Measurements from ENCODE around the gene GABARAP.

GABARAP gene

GRCh38 chr17:7205561-7205960, 36.7 kb downstream of the GABARAP start:
- FAIRE-seq = no peak

GRCh38 chr17:7204828-7205461, 37.3 kb downstream of the GABARAP start:
- no peak for FAIRE-seq

GRCh38 chr17:7204336-7204735, 37.9 kb downstream of the GABARAP start:
- no peak for FAIRE-seq

GRCh38 chr17:7203391-7203790, 38.9 kb downstream of the GABARAP start:
- FAIRE-seq = no peak

GRCh38 chr17:7196651-7197401, 45.4 kb downstream of the GABARAP start:
- FAIRE-seq = no peak

DNA sequence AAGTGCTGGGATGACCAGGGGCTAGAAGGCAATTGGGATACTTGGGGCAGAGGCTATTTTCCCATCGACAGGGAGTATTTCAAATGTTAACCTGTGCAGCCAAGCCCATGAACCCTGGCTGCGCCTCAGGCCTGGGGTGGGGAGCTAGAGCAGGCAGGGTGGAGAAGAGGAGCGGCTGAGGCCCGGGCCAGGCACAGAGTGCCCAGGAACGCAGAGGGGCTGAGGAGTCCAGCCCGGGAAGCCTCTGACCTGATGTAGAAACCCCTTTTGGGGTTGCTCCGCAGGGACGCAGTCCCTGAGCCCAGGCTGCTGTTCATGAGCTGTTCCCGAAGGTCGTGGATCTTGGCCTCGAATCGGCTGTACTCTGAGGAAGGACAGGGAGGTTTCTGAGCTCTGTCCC, 46.3 kb downstream of the GABARAP start:
- FAIRE-seq = no peak

- no peak for FAIRE-seq
Measured at GRCh38 chr17:7192271-7192937, 49.8 kb downstream of the GABARAP start.

- no peak for FAIRE-seq
Measured at GRCh38 chr17:7191571-7192270, 50.5 kb downstream of the GABARAP start.

GRCh38 chr17:7191069-7191468, 51.2 kb downstream of the GABARAP start:
- FAIRE-seq = no peak

GRCh38 chr17:7190276-7190917, 51.9 kb downstream of the GABARAP start:
- FAIRE-seq = no peak

Data from TTC549 (cell line).